OCI-LY3 (cell line): ENCODE measurements around the gene PNMA6E.
"Not testable (repeated sequence)": the region's sequence is repeated elsewhere in the genome, so short reads cannot be mapped to it uniquely, and the experiment has no call there.

ENCODE experiments used
- H2AFZ ChIP-seq: fragments of 200-600, 300-600 bp; shearing (Covaris generic); 2 replicates; pipeline ENCODE4 v1.6.0; 2014; ENCODE audit warnings: antibody characterized with exemption, low read depth, low read length
- H3K27ac ChIP-seq: fragments of 200-600, 300-600 bp; sonication (generic); 2 replicates; pipeline ENCODE4 v1.5.1; 2014; ENCODE audit warnings: mild to moderate bottlenecking, low read length, moderate library complexity, mixed read lengths
- H3K27me3 ChIP-seq: fragments of 200-600, 300-600 bp; sonication (generic); 2 replicates; pipeline ENCODE4 v1.6.1; 2014; ENCODE audit warnings: low read depth, low read length, mixed read lengths
- H3K36me3 ChIP-seq: fragments of 200-600, 300-600 bp; sonication (generic); replicated peaks from 2 replicates; pipeline ENCODE3; 2014; ENCODE audit warnings: low read depth, low read length, mixed read lengths
- H3K4me1 ChIP-seq: fragments of 300-600, 200-600 bp; sonication (generic); 2 replicates; pipeline ENCODE4 v1.6.1; 2014; ENCODE audit warnings: low read length, mixed read lengths
- H3K4me2 ChIP-seq: fragments of 200-600, 300-600 bp; sonication (generic); 2 replicates; pipeline ENCODE4 v1.6.1; 2014; ENCODE audit warnings: low read length, mixed read lengths
- H3K4me3 ChIP-seq: fragments of 300-600, 200-600 bp; sonication (generic); 2 replicates; pipeline ENCODE4 v1.5.1; 2014; ENCODE audit warnings: antibody characterized with exemption, mild to moderate bottlenecking, low read length, moderate library complexity
- H3K79me2 ChIP-seq: fragments of 300-600, 200-600 bp; shearing (Covaris generic); 2 replicates; pipeline ENCODE4 v1.6.1; 2014; ENCODE audit warnings: mild to moderate bottlenecking, low read length, mixed read lengths
- H3K9ac ChIP-seq: fragments of 300-600, 200-600 bp; shearing (Covaris generic); 2 replicates; pipeline ENCODE4 v1.6.0; 2014; ENCODE audit warnings: mild to moderate bottlenecking, low read length, moderate library complexity
- H3K9me3 ChIP-seq: fragments of 200-600, 300-600 bp; shearing (Covaris generic); 2 replicates; pipeline ENCODE4 v1.6.1; 2014; ENCODE audit warnings: low read length, mixed read lengths; ENCODE audit not compliant: insufficient read depth
- H4K20me1 ChIP-seq: fragments of 200-600, 300-600 bp; sonication (generic); 2 replicates; pipeline ENCODE4 v1.6.1; 2016; ENCODE audit warnings: low read length, mixed read lengths; ENCODE audit not compliant: insufficient read depth
- CTCF ChIP-seq: fragments of 200-600, 300-600 bp; sonication (generic); IDR thresholded peaks from 2 replicates; pipeline ENCODE4 v1.5.1; 2014; ENCODE audit warnings: antibody characterized with exemption, low read length, low read depth
- EZH2phosphoT487 ChIP-seq: fragments of 200-600 bp; shearing (Covaris generic); IDR thresholded peaks from 2 replicates; pipeline ENCODE4 v1.6.1; 2018; ENCODE audit warnings: antibody characterized with exemption, mixed run types, low read depth

The PNMA6E gene

GRCh38 chrX:153392642-153393321 is 8.4 kb downstream of the PNMA6E start:
- H3K9me3 ChIP-seq, result no peaks in the 10 kb centered on the region
- TF ChIP-seq CTCF (no peak), EZH2phosphoT487 (no peak)

GRCh38 chrX:153389460-153389768 is 11.7 kb downstream of the PNMA6E start:
- H3K4me3 ChIP-seq, H3K79me2 ChIP-seq, H2AFZ ChIP-seq, H3K9me3 ChIP-seq, H3K4me2 ChIP-seq, H3K36me3 ChIP-seq, H3K27me3 ChIP-seq, H3K4me1 ChIP-seq, H3K27ac ChIP-seq, H4K20me1 ChIP-seq, H3K9ac ChIP-seq: not testable (repeated sequence)

More at GRCh38 chrX:153392642-153393321, 8.4 kb downstream of the PNMA6E start:
- Histone ChIP-seq H3K27me3 (no peaks in the 10 kb centered on the region), H3K4me1 (no peaks in the 10 kb centered on the region), H3K4me3 (no peak overlapping the region), H3K4me2 (no peak overlapping the region), H3K9ac (no peak overlapping the region), H4K20me1 (no peaks in the 10 kb centered on the region), H3K36me3 (no peaks in the 10 kb centered on the region), H3K27ac (no peak overlapping the region), H3K79me2 (no peaks in the 10 kb centered on the region), H2AFZ (no peak overlapping the region)

GRCh38 chrX:153388722-153389459 is 12.3 kb downstream of the PNMA6E start:
- Histone ChIP-seq H3K4me3 (no peak overlapping the region), H3K4me1 (no peaks in the 10 kb centered on the region), H2AFZ (no peak overlapping the region), H3K27ac (no peak overlapping the region), H3K27me3 (no peaks in the 10 kb centered on the region), H3K9me3 (no peaks in the 10 kb centered on the region), H3K36me3 (no peaks in the 10 kb centered on the region), H4K20me1 (no peaks in the 10 kb centered on the region), H3K79me2 (no peaks in the 10 kb centered on the region), H3K9ac (no peak overlapping the region), H3K4me2 (no peak overlapping the region)
- TF ChIP-seq EZH2phosphoT487, result no peak
- no peak for TF ChIP-seq CTCF

GRCh38 chrX:153387987-153388721 is 13.0 kb downstream of the PNMA6E start:
- no peak overlapping the region for H3K9ac ChIP-seq
- TF ChIP-seq EZH2phosphoT487, result no peak
- TF ChIP-seq CTCF, result no peak
- no peak overlapping the region for H2AFZ ChIP-seq

More at GRCh38 chrX:153387987-153388721, 13.0 kb downstream of the PNMA6E start:
- Histone ChIP-seq H3K4me1 (no peaks in the 10 kb centered on the region), H3K4me2 (no peak overlapping the region), H4K20me1 (no peaks in the 10 kb centered on the region), H3K27ac (no peak overlapping the region), H3K4me3 (no peak overlapping the region), H3K36me3 (no peaks in the 10 kb centered on the region), H3K79me2 (no peaks in the 10 kb centered on the region), H3K27me3 (no peaks in the 10 kb centered on the region), H3K9me3 (no peaks in the 10 kb centered on the region)
